Measurements from ENCODE around the gene ARF1.

The ARF1 gene

DNA sequence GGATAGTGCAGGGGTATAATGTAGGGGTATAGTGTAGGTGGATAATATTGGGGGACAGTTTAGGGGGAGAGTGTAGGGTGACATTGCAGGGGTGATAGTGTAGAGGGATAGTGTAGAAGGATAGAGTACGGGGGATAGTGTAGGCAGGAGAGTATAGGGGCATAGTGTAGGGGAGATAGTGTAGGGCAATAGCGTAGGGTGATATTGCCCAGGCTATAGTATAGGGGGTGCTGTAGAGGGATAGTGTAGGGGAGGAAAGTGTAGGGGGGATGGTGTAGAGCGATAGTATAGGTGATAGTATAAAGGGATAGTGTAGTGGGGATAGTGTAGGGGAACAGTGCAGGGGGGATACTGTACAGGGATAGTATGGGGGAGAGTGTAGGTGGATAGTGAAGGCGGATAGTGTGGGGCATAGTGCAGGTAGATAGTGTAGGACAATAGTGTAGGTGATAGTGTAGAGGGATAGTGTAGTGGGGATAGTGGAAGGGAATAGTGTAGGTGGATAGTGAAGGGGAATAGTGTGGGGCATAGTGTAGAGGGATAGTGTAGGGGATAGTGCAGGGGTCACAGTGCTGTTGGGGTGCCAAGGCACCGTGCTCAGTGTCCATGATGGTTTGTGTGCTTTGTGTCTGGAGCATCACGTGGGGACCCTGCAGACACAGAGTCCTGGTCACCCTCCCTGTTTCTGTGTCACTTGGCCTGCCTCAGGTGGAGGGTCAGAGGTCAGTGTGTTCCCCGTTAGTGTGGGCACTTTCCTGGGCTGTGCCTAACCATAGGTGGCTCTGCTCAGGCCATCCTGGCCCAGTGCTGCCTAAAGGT, 10.5 kb upstream of the ARF1 start:
- DNase-seq: no peak

DNA sequence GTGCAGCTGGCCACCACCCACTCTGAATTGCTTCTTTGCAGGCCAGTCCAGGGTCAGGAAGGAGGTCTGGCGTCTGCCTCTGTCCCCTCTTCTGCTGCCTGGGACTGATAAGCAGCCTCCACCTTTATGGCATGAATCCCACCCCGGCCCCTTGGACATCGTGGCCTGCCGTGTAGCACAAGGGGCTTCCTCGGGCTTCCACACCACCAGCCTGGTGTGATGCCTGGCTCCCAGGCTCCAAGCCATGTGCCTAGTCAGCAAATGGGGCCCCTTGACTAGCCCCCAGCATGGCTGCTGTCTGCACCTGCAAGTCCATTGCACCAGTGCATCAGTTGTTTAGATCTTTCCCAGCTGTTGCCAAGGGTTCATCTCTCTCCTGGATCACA, 9.9 kb upstream of the ARF1 start:
- DNase-seq: no peak

DNA sequence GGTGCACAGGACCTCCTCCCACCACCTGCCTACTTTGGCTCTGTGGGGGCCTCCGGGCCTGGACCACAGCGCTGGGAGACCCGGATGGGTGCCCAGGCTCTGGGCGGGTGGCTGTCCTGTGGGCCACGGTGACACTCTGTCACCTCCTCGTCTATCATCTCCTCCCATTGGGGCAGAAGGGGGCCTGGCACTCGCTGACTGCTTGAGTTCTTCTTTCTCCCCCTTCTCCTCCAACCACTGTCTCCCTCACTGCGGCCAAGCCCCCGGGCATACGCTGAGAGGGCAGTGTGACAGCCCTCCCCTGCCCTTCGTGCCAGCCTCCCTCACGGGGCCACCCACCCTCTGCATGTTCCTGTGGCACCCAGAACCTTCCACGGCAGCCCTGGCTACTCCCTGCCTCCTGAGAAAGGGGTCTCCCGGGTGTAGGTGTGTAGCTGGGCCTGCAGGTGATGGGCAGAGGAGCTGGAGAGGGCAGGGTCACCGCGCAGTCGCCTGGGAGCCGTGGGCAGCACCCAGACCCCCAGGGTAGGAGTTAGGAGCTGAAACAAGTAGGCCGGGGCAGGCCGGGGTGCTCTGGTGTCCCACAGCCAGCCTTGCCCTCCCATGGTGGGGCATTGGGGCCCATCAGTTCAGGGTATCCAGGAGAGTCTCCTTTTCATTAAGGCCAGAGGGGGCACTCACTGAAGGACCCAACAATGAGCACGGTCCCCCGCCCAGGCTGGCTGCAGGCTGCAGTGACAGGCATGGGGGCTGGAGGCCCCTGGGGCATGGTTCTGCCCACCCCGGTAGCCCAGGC, 9.2 kb upstream of the ARF1 start:
- no peak for DNase-seq

DNA sequence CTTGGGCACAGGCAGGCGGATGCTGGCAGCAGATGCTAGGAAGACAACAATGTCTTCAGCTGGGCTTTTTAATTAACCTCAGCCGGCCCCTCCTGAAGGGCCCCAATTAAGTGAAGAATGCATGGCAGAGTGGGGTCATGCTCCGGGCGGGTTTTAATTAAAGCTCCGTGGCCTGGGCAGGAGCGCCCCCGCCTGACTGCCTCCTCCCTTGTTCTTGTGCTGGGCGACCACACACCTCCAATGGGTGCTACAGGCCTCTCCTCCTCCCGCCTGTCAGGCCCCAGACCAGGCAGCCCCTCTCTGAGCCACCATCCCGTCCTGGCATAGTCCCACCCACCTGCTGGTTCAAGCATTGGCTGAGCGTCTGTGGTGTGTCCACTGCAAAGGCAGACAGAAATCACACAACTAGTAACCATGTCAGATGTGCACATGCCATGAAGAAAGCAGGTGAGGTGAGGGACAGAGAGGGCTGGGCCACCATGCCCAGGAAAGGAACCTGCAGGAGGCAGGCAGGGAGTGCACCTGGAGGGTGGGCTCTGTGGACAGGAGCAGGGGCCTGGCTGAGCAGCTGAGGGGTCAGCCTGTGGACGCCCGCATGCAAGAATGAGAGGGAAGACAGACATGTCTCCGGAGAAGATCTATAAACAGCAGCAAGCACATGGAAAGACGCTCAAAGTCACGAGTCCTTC, 8.5 kb upstream of the ARF1 start:
- DNase-seq: no peak

GRCh38 chr1:228074954-228075730, 7.4 kb upstream of the ARF1 start:
- DNase-seq: no peak

DNA sequence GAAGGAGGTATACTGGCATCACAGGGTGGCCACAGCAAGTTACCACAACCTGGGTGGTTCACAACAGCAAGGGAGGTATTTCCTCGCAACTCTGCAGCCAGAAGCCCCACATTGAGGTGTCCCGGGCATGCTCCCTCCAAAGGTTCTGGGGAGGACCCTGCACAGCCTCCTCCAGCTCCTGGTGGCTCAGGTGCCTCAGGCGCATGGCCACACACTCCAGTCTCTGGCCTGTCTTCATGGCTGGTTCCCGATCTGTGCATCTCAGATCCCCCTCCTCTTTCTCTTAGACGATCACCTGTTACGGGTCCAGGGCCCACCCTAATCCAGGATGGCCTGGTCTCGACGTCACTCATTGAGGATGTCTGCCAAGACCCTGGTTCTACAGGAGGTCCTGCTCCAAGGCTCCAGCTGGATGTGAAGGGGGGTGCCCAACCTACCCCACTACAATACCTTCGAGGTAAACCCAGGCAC, 6.7 kb upstream of the ARF1 start:
- no peak for DNase-seq

DNA sequence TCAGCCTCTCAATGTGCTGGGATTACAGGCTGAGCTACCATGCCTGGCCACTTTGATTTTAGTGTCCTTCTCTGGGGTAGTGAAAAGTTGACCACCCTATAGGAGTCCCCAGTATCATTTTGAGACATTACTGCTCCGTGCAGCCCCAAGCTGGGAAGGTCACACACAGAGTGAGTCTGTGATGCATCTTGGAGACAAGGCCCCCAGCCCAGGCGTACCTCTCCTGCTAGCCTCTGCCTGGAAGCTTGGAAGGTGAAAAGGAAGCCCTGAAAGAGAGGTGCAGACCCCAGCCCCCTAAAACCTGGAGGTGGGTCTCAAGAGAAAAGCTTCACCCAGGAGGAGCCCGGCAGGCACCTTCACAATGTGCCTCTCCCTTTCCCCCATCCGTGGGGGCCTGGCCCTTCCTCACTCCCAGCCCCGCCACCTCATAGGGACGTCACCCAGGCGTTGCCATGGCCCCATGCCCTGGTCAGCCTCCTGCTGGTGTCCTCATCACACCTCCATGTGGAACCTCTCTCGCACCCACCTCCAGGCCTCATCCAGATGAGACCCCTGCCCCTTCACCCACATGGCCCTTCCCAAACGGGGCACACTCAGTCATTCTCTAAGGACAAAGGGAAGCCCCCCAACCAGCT, 5.6 kb upstream of the ARF1 start:
- no peak for DNase-seq

DNA sequence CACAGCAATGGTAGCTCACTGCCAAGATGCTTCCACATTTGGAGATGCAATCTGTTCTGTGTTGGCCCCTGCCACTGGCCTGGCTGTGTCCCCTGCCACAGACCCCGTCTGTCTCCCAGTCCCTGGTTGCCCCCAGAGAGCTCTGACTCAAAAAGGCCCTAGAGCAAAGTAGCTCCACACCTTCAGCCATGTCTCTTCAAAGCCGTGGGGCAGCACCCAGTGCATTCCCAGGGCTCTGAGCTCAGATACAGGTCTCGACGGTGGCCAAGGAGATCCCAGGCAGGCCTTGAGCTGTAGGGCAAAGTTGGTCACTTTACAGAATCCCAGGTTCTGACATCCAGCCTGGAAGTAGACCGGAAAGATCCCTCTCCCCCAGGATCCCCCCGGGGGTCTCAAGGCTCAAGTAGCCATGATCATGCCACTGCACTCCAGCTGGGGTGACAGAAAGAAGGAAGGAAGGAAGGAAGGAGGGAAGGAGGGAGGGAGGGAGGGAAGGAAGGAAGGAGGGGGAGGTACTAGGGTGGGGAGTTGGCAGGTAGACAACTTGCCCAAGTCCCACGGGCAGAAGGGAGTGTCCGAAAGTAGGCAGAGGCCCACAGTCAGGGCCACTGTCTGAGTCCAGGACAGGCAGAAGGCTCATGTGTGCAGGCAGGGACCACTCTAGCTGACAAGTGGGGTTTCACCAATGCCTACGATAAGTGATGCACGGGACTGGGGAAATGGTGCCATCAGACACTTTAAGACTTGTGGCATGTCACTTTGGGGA, 4.8 kb upstream of the ARF1 start:
- DNase-seq: no peak

DNA sequence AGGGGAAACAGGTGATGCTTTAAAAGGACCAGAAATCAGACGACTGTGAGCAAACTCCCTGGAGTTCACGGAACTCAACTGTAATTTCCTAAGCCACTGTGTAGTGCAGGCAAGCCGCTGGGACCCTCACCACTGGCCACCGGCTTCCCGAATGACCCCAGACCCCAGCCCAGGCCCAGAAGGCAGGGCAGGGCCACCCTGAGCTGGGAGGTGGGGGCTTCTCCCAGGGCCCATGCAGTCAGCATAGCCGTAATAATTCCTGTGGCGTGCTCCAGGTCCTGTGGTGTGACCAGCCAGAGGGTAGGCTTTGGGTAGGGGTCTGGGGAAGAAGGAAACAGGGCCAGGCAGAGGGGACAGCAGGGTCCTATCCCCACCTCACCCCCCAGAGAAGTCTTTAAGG, 3.5 kb upstream of the ARF1 start:
- no peak for DNase-seq

- no peak for DNase-seq
Observed at GRCh38 chr1:228079601-228080263, 2.8 kb upstream of the ARF1 start.

DNA sequence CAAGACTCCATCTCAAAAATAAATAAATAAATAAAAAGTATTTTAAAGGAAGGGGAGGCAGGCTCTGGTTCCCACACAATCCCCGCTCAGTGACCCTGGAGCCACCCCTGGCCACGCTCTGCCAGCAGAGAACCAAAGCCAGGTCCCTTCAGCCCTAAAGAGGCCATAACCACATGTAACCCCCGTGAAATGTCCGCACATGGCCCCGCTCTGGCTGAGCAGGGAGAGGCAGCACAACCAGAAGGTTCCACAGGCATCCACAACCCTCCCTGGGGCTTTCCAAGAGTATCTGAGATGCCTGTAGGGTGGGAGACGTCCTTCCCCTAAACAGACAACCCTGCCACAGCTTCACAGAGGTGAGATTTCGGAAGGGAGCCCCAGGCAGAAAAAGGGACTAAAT, 1.4 kb upstream of the ARF1 start:
- no peak for DNase-seq

DNA sequence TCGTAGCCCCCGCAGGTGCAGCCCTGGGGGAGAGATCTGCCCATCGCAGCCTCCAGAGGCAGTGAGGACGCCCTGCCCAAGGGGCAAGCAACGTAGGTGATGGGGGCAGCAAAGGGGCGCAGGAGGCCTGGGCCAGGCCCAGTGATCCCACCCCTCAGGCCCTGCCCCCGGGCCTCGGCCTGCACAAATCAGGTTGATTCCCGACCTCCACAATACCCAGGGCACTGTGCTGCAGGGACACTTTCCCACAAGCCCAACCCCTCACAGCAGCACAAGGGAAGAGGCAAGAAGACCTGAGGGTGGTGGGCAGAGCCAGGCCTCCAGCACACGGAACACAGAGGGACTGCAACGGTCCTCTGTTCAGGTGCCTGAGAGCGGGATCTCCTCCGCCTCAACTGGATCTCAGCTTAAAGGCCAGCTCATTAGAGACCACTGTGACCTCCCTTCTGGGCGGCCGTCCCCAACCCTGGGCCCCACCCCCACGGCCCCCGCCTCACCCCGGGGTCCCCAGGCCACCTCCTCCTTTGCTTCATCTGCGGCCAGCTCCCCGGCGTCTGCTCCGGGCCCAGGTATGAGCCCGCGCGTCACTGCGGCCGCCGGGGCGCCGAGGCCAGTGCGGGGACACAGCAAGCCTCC, 812 bp upstream of the ARF1 start:
- DNase-seq: no peak

GRCh38 chr1:228082918-228083870, 686 bp downstream of the ARF1 start:
- no peak for DNase-seq

- no peak for DNase-seq
Observed at GRCh38 chr1:228083871-228084278, 1.4 kb downstream of the ARF1 start.

- DNase-seq: no peak
Observed at GRCh38 chr1:228084325-228084724, 1.8 kb downstream of the ARF1 start.

- no peak for DNase-seq
Observed at GRCh38 chr1:228084797-228085196, 2.3 kb downstream of the ARF1 start.

GRCh38 chr1:228085287-228085951, 2.9 kb downstream of the ARF1 start:
- DNase-seq: no peak

DNA sequence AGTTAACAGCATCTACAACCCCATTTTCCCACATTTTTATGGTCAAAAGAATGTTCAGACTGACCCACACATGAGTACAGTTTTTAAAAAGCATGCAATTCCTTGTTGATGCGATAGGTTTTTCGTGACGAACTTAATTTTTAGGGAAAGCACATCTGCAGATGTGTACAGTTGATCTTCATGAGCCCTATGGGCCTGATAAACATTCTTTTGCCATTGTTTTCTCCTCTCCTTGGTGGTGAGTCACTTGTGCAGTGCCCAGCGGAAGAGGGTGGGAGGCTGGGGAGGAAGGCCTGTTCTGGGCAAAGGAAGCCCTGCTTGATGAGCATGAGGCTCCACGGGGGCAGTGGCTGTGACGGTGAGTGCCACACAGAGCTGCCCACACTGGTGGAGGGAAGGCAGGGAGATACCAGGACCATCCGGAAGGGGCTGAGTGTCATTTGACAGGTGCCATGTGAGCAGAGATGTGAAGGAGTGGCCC, 5.3 kb downstream of the ARF1 start:
- no peak for DNase-seq
